SK-MEL-5 (cell line): ENCODE measurements around the gene ATG4C. TPM values are rescaled to one million over a fixed set of nuclear protein-coding genes. Genes with fewer than 3 reads are reported as not detected.

Experiments used
- total RNA-seq: library from RNA; depleted of rRNA; stranded (reverse); fragments of >200 nt; shearing (Covaris generic); gene quantifications from 2 replicates; pipeline ENCODE4 v1.2.3, GENCODE V29; 2014; rRNA removed

ATG4C gene
- total RNA-seq, 1 experiment from 2014 or later = 9.6 TPM

Other genes starting within 250 kb of the ATG4C start
- 0.11 TPM in 1 of 2 replicates, not detected in the other for gene ANGPTL3, start 186.6 kb upstream of the ATG4C start, total RNA-seq
- 87.2 and 109 TPM in 2 replicates for gene DOCK7, start 95.7 kb upstream of the ATG4C start, total RNA-seq